AG09319 (cell line): ENCODE measurements around the gene RARB.
A peak's percentile ranks its signal among the peaks of the same experiment; 100 is the strongest.

Experiments used
- DNase-seq: peaks from one replicate; pipeline ENCODE4 v3.0.0-alpha.2; 2010; ENCODE audit warnings: low read depth; ENCODE audit errors: extremely low read depth
- CTCF ChIP-seq: IDR thresholded peaks from 2 replicates; pipeline ENCODE4 v1.5.1; 2011; ENCODE audit warnings: low read depth, mild to moderate bottlenecking, inconsistent platforms, low read length, moderate library complexity

Gene RARB

GRCh38 chr3:25581823-25582222 is 153.8 kb downstream of the RARB start:
- no peak for DNase-seq
- TF ChIP-seq CTCF: no peak

GRCh38 chr3:25582242-25582641 is 154.2 kb downstream of the RARB start:
- TF ChIP-seq CTCF: no peak
- peak; percentile 30 for DNase-seq

- no peak for TF ChIP-seq CTCF
- no peak for DNase-seq
Observed at GRCh38 chr3:25583343-25583742, 155.3 kb downstream of the RARB start.

- no peak for TF ChIP-seq CTCF
- DNase-seq: no peak
Observed at GRCh38 chr3:25584011-25584789, 156.1 kb downstream of the RARB start.

GRCh38 chr3:25585361-25586166 is 157.5 kb downstream of the RARB start:
- DNase-seq: no peak
- no peak for TF ChIP-seq CTCF

- DNase-seq: no peak
- TF ChIP-seq CTCF: no peak
Observed at GRCh38 chr3:25586167-25586505, 158.1 kb downstream of the RARB start.

GRCh38 chr3:25586553-25586952 is 158.5 kb downstream of the RARB start:
- DNase-seq: no peak
- no peak for TF ChIP-seq CTCF
